CD4-positive, alpha-beta T cell (primary cell): ENCODE results near the gene LPCAT3. TPM values are rescaled to one million over a fixed set of nuclear protein-coding genes. Genes with fewer than 3 reads are reported as not detected.
A peak's percentile ranks its signal among the peaks of the same experiment; 100 is the strongest.

Experiments
- ATAC-seq: fragments of 200-7000 bp; cut with Tn5 transposase; one replicate; pipeline ENCODE4 v1.10.0; 2022; ENCODE audit warnings: mild to moderate bottlenecking; ENCODE audit not compliant: poor library complexity
- CTCF ChIA-PET: fragments of 350-600 bp; sonication (Branson Sonifier 250); formaldehyde crosslinking; loops from one replicate; lab custom pipeline; 2021; ENCODE audit warnings: antibody characterized with exemption, inconsistent platforms; lab: Charles Lee
- POLR2A ChIA-PET: fragments of 350-600 bp; sonication (Branson Sonifier 250); formaldehyde crosslinking; loops from one replicate; lab custom pipeline; 2021; ENCODE audit warnings: antibody characterized with exemption, inconsistent platforms; lab: Charles Lee
- DNase-seq, 14 experiments: peaks; one replicate each; pipeline ENCODE4 v3.0.0-alpha.2; 2013 to 2020; ENCODE audit warnings: mixed read lengths in 2 of 14
- H3K27ac ChIP-seq, 2 donors: one replicate each; pipeline versions ENCODE4 v1.5.1 to v1.7.0; 2013; ENCODE audit warnings: low read length in 2 of 2, low read depth in 1 of 2, mild to moderate bottlenecking in 1 of 2
- H3K27me3 ChIP-seq, 2 experiments: 1 replicate in 1 of 2; 2 replicates in 1 of 2; pipeline versions ENCODE4 v1.6.1 to v1.7.0; 2013; ENCODE audit warnings: low read length in 2 of 2, control low read depth in 1 of 2, mild to moderate bottlenecking in 1 of 2, moderate library complexity in 1 of 2; ENCODE audit not compliant: insufficient read depth in 2 of 2, control insufficient read depth in 1 of 2
- H3K36me3 ChIP-seq: one replicate; pipeline ENCODE4 v1.6.1; 2013; ENCODE audit warnings: low read length, control low read depth; ENCODE audit not compliant: insufficient read depth
- H3K4me1 ChIP-seq: one replicate; pipeline ENCODE4 v1.6.1; 2013; ENCODE audit warnings: low read length, control low read depth; ENCODE audit not compliant: insufficient read depth
- H3K4me3 ChIP-seq: one replicate; pipeline ENCODE4 v1.5.1; 2013; ENCODE audit warnings: mild to moderate bottlenecking, low read length, moderate library complexity
- H3K9me3 ChIP-seq, 2 experiments: 1 replicate in 1 of 2; 2 replicates in 1 of 2; pipeline versions ENCODE4 v1.6.1 to v1.7.0; 2013; ENCODE audit warnings: low read length in 2 of 2, mild to moderate bottlenecking in 2 of 2, control low read depth in 1 of 2, moderate library complexity in 1 of 2; ENCODE audit not compliant: control insufficient read depth in 1 of 2, insufficient read depth in 1 of 2
- H3K27ac Mint-ChIP-seq: one replicate; pipeline ENCODE4 v1.8.0; 2020; ENCODE audit warnings: mixed read lengths
- H3K27me3 Mint-ChIP-seq: one replicate; pipeline ENCODE4 v1.8.0; 2021; ENCODE audit warnings: mixed read lengths
- H3K36me3 Mint-ChIP-seq: one replicate; pipeline ENCODE4 v1.8.0; 2021; ENCODE audit warnings: low read depth, mixed read lengths
- H3K4me1 Mint-ChIP-seq: one replicate; pipeline ENCODE4 v1.8.0; 2021; ENCODE audit warnings: low read depth, mixed read lengths
- H3K4me3 Mint-ChIP-seq: one replicate; pipeline ENCODE4 v1.8.0; 2020; ENCODE audit warnings: mild to moderate bottlenecking, mixed read lengths
- H3K9me3 Mint-ChIP-seq: one replicate; pipeline ENCODE4 v1.8.0; 2020; ENCODE audit warnings: mixed read lengths
- CTCF ChIP-seq: fragments of 200-600 bp; IDR thresholded peaks from one replicate; pipeline ENCODE4 v1.8.0; 2022; ENCODE audit warnings: antibody characterized with exemption, mild to moderate bottlenecking
- intact Hi-C, 2 experiments: fragments of 100-400 bp; cut with DNase I in 1 of 2; cut with micrococcal nuclease in 1 of 2; formaldehyde crosslinking; loops; one replicate each; pipeline versions ENCODE4 v1.15.1 to v1.9.0; 2023 to 2025; cut with DNase I, micrococcal nuclease
- total RNA-seq, 174 experiments: library from RNA in 2 of 174; stranded (reverse) in 2 of 174; gene quantifications; one replicate each; pipeline ENCODE4 v1.2.3 and lab custom pipeline; 2021 to 2026

LPCAT3 gene
- total RNA-seq, 2 experiments from 2014 or later = 11.8 to 14.8 TPM

- peak overlapping the region; percentile 97 for H3K27ac Mint-ChIP-seq
- peak in 2 of 14 experiments; percentile 32 to 36 for DNase-seq
- peaks cover 100% of the 10 kb centered on the region for H3K4me1 ChIP-seq
- no peaks in the 10 kb centered on the region for H3K9me3 Mint-ChIP-seq
- H3K36me3 ChIP-seq = peaks cover 65% of the 10 kb centered on the region
- peak overlapping the region; percentile 50 for H3K4me3 ChIP-seq
- TF ChIP-seq CTCF = no peak
- peak overlapping the region; percentile 90 to 96 for H3K27ac ChIP-seq
- H3K36me3 Mint-ChIP-seq = peaks cover 88% of the 10 kb centered on the region
- ChIA-PET POLR2A (interaction anchor here (0.7 to 16.4 kb wide), 15 partner anchors 10 to 507 kb away, joined by 3 to 963 read pairs (median 6); partner anchors contain the start of genes C12orf57, C1RL, COPS7A and EMG1), CTCF (interaction anchor here (1.0 to 13.3 kb wide), 4 partner anchors 10 to 86 kb away, joined by 3 to 324 read pairs (median 12); partner anchors contain the start of genes C12orf57, PTPN6 and RNU7-1)
- no peaks in the 10 kb centered on the region for H3K27me3 Mint-ChIP-seq
- no peaks in the 10 kb centered on the region for H3K27me3 ChIP-seq
- no peak for ATAC-seq
- H3K4me3 Mint-ChIP-seq = peak overlapping the region; percentile 92
- no peaks in the 10 kb centered on the region for H3K9me3 ChIP-seq
- intact Hi-C loops = no loop called here
- peaks cover 90% of the 10 kb centered on the region for H3K4me1 Mint-ChIP-seq
Measured at GRCh38 chr12:6957741-6958608, 60.3 kb downstream of the LPCAT3 start.

GRCh38 chr12:6957151-6957701, 61.0 kb downstream of the LPCAT3 start:
- H3K9me3 Mint-ChIP-seq = no peaks in the 10 kb centered on the region
- H3K27me3 ChIP-seq = no peaks in the 10 kb centered on the region
- H3K36me3 Mint-ChIP-seq = peaks cover 96% of the 10 kb centered on the region
- no peak overlapping the region for H3K4me3 ChIP-seq
- peaks cover 72% of the 10 kb centered on the region for H3K36me3 ChIP-seq
- ChIA-PET CTCF (interaction anchor here (0.6 to 13.3 kb wide), 2 partner anchors 9 kb away, joined by 3 to 324 read pairs; partner anchors contain the start of genes C12orf57, PTPN6 and RNU7-1), POLR2A (interaction anchor here (3.5 to 16.4 kb wide), 3 partner anchors 10 to 85 kb away, joined by 17 to 963 read pairs (median 89); partner anchors contain the start of genes C12orf57, PTPN6, RNU7-1 and SPSB2)
- ATAC-seq = no peak
- H3K4me1 Mint-ChIP-seq = peaks cover 93% of the 10 kb centered on the region
- H3K27ac ChIP-seq = peak overlapping the region; percentile 90 to 96
- no peaks in the 10 kb centered on the region for H3K27me3 Mint-ChIP-seq
- H3K4me3 Mint-ChIP-seq = peak overlapping the region; percentile 79
- intact Hi-C loops = no loop called here
- peaks cover 100% of the 10 kb centered on the region for H3K4me1 ChIP-seq
- peak overlapping the region; percentile 97 for H3K27ac Mint-ChIP-seq
- TF ChIP-seq CTCF = no peak
- H3K9me3 ChIP-seq = no peaks in the 10 kb centered on the region
- peak in 5 of 14 experiments; percentile 38 to 70 (median 55) for DNase-seq

- Histone ChIP-seq H3K36me3 (peaks cover 73% of the 10 kb centered on the region), H3K4me1 (peaks cover 94% of the 10 kb centered on the region), H3K9me3 (no peaks in the 10 kb centered on the region), H3K4me3 (peak overlapping the region; percentile 3), H3K27ac (peak overlapping the region; percentile 80 to 96), H3K27me3 (no peaks in the 10 kb centered on the region)
- ChIA-PET POLR2A (interaction anchor here (1.6 to 16.4 kb wide), 3 partner anchors 9 to 19 kb away, joined by 12 to 963 read pairs (median 89); partner anchors contain the start of genes C12orf57, PTPN6 and RNU7-1), CTCF (interaction anchor here (0.6 to 13.3 kb wide), 2 partner anchors 8 to 10 kb away, joined by 3 to 324 read pairs; partner anchors contain the start of genes C12orf57, PTPN6 and RNU7-1)
- no peaks in the 10 kb centered on the region for H3K27me3 Mint-ChIP-seq
- H3K36me3 Mint-ChIP-seq = peaks cover 93% of the 10 kb centered on the region
- H3K4me3 Mint-ChIP-seq = peak overlapping the region; percentile 79
- no peak for TF ChIP-seq CTCF
- H3K9me3 Mint-ChIP-seq = no peaks in the 10 kb centered on the region
- intact Hi-C loops = no loop called here
- DNase-seq (peak in 2 of 14 experiments; percentile 52 to 70), ATAC-seq (no peak)
- H3K27ac Mint-ChIP-seq = peak overlapping the region; percentile 97
- peaks cover 87% of the 10 kb centered on the region for H3K4me1 Mint-ChIP-seq
Measured at GRCh38 chr12:6956021-6956727, 62.1 kb downstream of the LPCAT3 start.
